ENCODE measurements around the gene ODAM.

ODAM gene

GRCh38 chr4:70251945-70252277 lies 56.4 kb downstream of the ODAM start:
- Mint-ChIP-seq H3K27ac (no peak overlapping the region), H3K9me3 (no peaks in the 10 kb centered on the region)

More at GRCh38 chr4:70251945-70252277, 56.4 kb downstream of the ODAM start:
- Mint-ChIP-seq H3K4me3 (no peak overlapping the region), H3K36me3 (no peaks in the 10 kb centered on the region), H3K4me1 (no peaks in the 10 kb centered on the region), H3K27me3 (peaks cover 8% of the 10 kb centered on the region)
- ATAC-seq, result no peak
